H1 (cell line): ENCODE results near the gene SENP2. TPM values are rescaled to one million over a fixed set of nuclear protein-coding genes. Genes with fewer than 3 reads are reported as not detected.

Source experiments
- CTCF ChIA-PET: fragments of 300-600 bp; sonication (Branson Sonifier 250); formaldehyde crosslinking; loops from one replicate; lab custom pipeline; 2021; ENCODE audit not compliant: partially characterized antibody; lab: Charles Lee
- POLR2A ChIA-PET: fragments of 300-600 bp; sonication (Branson Sonifier 250); formaldehyde crosslinking; loops from one replicate; lab custom pipeline; 2021; ENCODE audit warnings: inconsistent platforms; ENCODE audit not compliant: partially characterized antibody; lab: Charles Lee
- DNase-seq, 2 experiments: peaks; one replicate each; pipeline versions ENCODE4 v3.0.0 to v3.0.0-alpha.2; 2010 to 2022; ENCODE audit warnings: low spot score in 2 of 2, low read depth in 1 of 2, mixed read lengths in 1 of 2
- FAIRE-seq: peaks from 2 replicates; lab custom pipeline; 2011; peaks lifted over from hg19 to GRCh38; lab: Jason Lieb, UNC
- H2AFZ ChIP-seq: 2 replicates; pipeline ENCODE4 v1.8.1; 2012; ENCODE audit warnings: low read length, inconsistent platforms
- H2AK5ac ChIP-seq: 2 replicates; pipeline ENCODE4 v1.6.1; 2013; ENCODE audit warnings: low read depth, low read length
- H2BK120ac ChIP-seq: replicated peaks from 2 replicates; pipeline ENCODE3; 2013; ENCODE audit warnings: low read depth, low read length, inconsistent platforms
- H2BK12ac ChIP-seq: 2 replicates; pipeline ENCODE4 v1.6.1; 2013; ENCODE audit warnings: low read depth, low read length
- H2BK15ac ChIP-seq: 2 replicates; pipeline ENCODE4 v1.6.1; 2013; ENCODE audit warnings: low read length
- H2BK20ac ChIP-seq: 2 replicates; pipeline ENCODE4 v1.6.1; 2013; ENCODE audit warnings: low read length
- H2BK5ac ChIP-seq: 2 replicates; pipeline ENCODE4 v1.6.1; 2013; ENCODE audit warnings: low read depth, low read length
- H3K14ac ChIP-seq: 2 replicates; pipeline ENCODE4 v1.6.1; 2013; ENCODE audit warnings: inconsistent platforms; ENCODE audit not compliant: insufficient read length
- H3K18ac ChIP-seq: 2 replicates; pipeline ENCODE4 v1.6.1; 2013; ENCODE audit warnings: low read length; ENCODE audit errors: extremely low read depth
- H3K23ac ChIP-seq: 2 replicates; pipeline ENCODE4 v1.6.1; 2013; ENCODE audit warnings: inconsistent platforms; ENCODE audit not compliant: insufficient read length
- H3K23me2 ChIP-seq: 2 replicates; pipeline ENCODE4 v1.6.1; 2013; ENCODE audit warnings: low read depth, low read length
- H3K27ac ChIP-seq: 2 replicates; pipeline ENCODE4 v1.6.1; 2011; ENCODE audit warnings: low read depth, low read length, inconsistent platforms
- H3K27me3 ChIP-seq, 4 experiments: replicated peaks in 1 of 4; 1 replicate in 1 of 4; 2 replicates in 3 of 4; pipeline versions ENCODE4 v1.6.1 to v1.8.1; 2011 to 2013; ENCODE audit warnings: low read length in 3 of 4, mild to moderate bottlenecking in 3 of 4, inconsistent platforms in 2 of 4, mixed read lengths in 2 of 4, moderate library complexity in 1 of 4; ENCODE audit not compliant: control insufficient read depth in 3 of 4, insufficient read depth in 3 of 4; ENCODE audit errors: extremely low read depth in 1 of 4
- H3K36me3 ChIP-seq, 4 experiments: 2 replicates each; pipeline versions ENCODE4 v1.6.1 to v1.8.1; 2011 to 2013; ENCODE audit warnings: mild to moderate bottlenecking in 4 of 4, low read length in 3 of 4, moderate library complexity in 2 of 4, control low read depth in 1 of 4, inconsistent platforms in 1 of 4; ENCODE audit not compliant: insufficient read depth in 4 of 4, control insufficient read depth in 2 of 4
- H3K4ac ChIP-seq: replicated peaks from 2 replicates; pipeline ENCODE3; 2013; ENCODE audit warnings: low read length, low read depth, mixed read lengths, inconsistent platforms; ENCODE audit not compliant: insufficient read length
- H3K4me1 ChIP-seq, 4 experiments: replicated peaks in 1 of 4; 1 replicate in 1 of 4; 2 replicates in 3 of 4; pipeline versions ENCODE4 v1.6.1 to v1.8.1; 2011 to 2013; ENCODE audit warnings: low read length in 3 of 4, inconsistent platforms in 2 of 4, mixed read lengths in 1 of 4; ENCODE audit not compliant: insufficient read depth in 4 of 4, control insufficient read depth in 3 of 4
- H3K4me2 ChIP-seq, 2 experiments: 2 replicates each; pipeline versions ENCODE4 v1.6.1 to v1.8.1; 2011 to 2013; ENCODE audit warnings: low read depth in 2 of 2, low read length in 2 of 2, control low read depth in 1 of 2, inconsistent platforms in 1 of 2, mild to moderate bottlenecking in 1 of 2; ENCODE audit not compliant: insufficient read depth in 1 of 2
- H3K4me3 ChIP-seq, 4 experiments: fragments of 200-600, 300-600 bp in 1 of 4; sonication (generic), shearing (Covaris generic), sonication (Bioruptor Twin) in 1 of 4; 2 replicates each; pipeline versions ENCODE4 v1.5.1 to v1.8.1; 2011 to 2016; ENCODE audit warnings: low read length in 4 of 4, low read depth in 3 of 4, control low read depth in 2 of 4, inconsistent platforms in 2 of 4, mild to moderate bottlenecking in 2 of 4, mixed read lengths in 1 of 4, moderate library complexity in 1 of 4; ENCODE audit not compliant: insufficient read depth in 2 of 4; ENCODE audit errors: extremely low read depth in 1 of 4
- H3K56ac ChIP-seq: replicated peaks from 2 replicates; pipeline ENCODE3; 2013; ENCODE audit warnings: low read depth, mild to moderate bottlenecking, mixed read lengths, low read length, inconsistent platforms; ENCODE audit not compliant: insufficient read length
- H3K79me1 ChIP-seq: 2 replicates; pipeline ENCODE4 v1.6.1; 2013; ENCODE audit warnings: low read depth, low read length, control low read depth
- H3K79me2 ChIP-seq, 2 experiments: 2 replicates each; pipeline versions ENCODE4 v1.6.1 to v1.8.1; 2012 to 2013; ENCODE audit warnings: low read length in 2 of 2, mild to moderate bottlenecking in 2 of 2, inconsistent platforms in 1 of 2; ENCODE audit not compliant: insufficient read depth in 2 of 2, control insufficient read depth in 1 of 2
- H3K9ac ChIP-seq, 4 experiments: replicated peaks in 1 of 4; 1 replicate in 1 of 4; 2 replicates in 3 of 4; pipeline versions ENCODE4 v1.6.1 to v1.8.1; 2011 to 2013; ENCODE audit warnings: low read depth in 3 of 4, low read length in 3 of 4, control low read depth in 2 of 4, mild to moderate bottlenecking in 2 of 4, moderate library complexity in 2 of 4, inconsistent platforms in 1 of 4; ENCODE audit errors: extremely low read depth in 1 of 4
- H3K9me3 ChIP-seq, 2 experiments: 2 replicates each; pipeline versions ENCODE4 v1.6.1 to v1.8.1; 2012 to 2013; ENCODE audit warnings: mild to moderate bottlenecking in 2 of 2, moderate library complexity in 2 of 2, control low read depth in 1 of 2, inconsistent platforms in 1 of 2, low read depth in 1 of 2, low read length in 1 of 2, mixed read lengths in 1 of 2; ENCODE audit not compliant: insufficient read depth in 2 of 2
- H4K20me1 ChIP-seq, 2 experiments: replicated peaks in 1 of 2; 2 replicates each; pipeline versions ENCODE3 to v1.8.1; 2011 to 2013; ENCODE audit warnings: inconsistent platforms in 2 of 2, low read length in 2 of 2, mild to moderate bottlenecking in 1 of 2; ENCODE audit not compliant: insufficient read depth in 2 of 2, control insufficient read depth in 1 of 2
- H4K5ac ChIP-seq: 2 replicates; pipeline ENCODE4 v1.6.1; 2013; ENCODE audit warnings: low read length, low read depth, mixed read lengths, inconsistent platforms; ENCODE audit not compliant: insufficient read length
- H4K8ac ChIP-seq: 2 replicates; pipeline ENCODE4 v1.8.0; 2013; ENCODE audit warnings: mild to moderate bottlenecking, moderate library complexity, low read length, inconsistent platforms; ENCODE audit not compliant: insufficient read depth; ENCODE audit errors: extremely low read depth
- H4K91ac ChIP-seq: replicated peaks from 2 replicates; pipeline ENCODE3; 2013; ENCODE audit warnings: low read length, mixed read lengths, inconsistent platforms; ENCODE audit not compliant: insufficient read length
- CBX5 ChIP-seq: fragments of 300-800, 300-1000 bp; sonication (generic); IDR thresholded peaks from 2 replicates; pipeline ENCODE4 v1.7.1; 2016; ENCODE audit warnings: antibody characterized with exemption, low read length, low read depth
- CBX8 ChIP-seq: fragments of 300-800, 300-1000 bp; sonication (generic); IDR thresholded peaks from 2 replicates; pipeline ENCODE4 v1.7.1; 2016; ENCODE audit warnings: low read depth, low read length, borderline replicate concordance
- CHD2 ChIP-seq: IDR thresholded peaks from 2 replicates; pipeline ENCODE4 v1.6.1; 2012; ENCODE audit warnings: low read length, improper control_type of control experiment
- CREB1 ChIP-seq: IDR thresholded peaks from 2 replicates; pipeline ENCODE4 v1.6.1; 2012; ENCODE audit warnings: inconsistent platforms
- FOSL1 ChIP-seq: IDR thresholded peaks from 2 replicates; pipeline ENCODE4 v1.6.1; 2011; ENCODE audit warnings: mild to moderate bottlenecking, low read depth, low read length, moderate library complexity; ENCODE audit not compliant: insufficient read depth
- HDAC2 ChIP-seq, 2 experiments: fragments of 300-600 bp in 1 of 2; sonication (generic) in 1 of 2; IDR thresholded peaks; 2 replicates each; pipeline ENCODE4 v1.6.1; 2011 to 2012; ENCODE audit warnings: low read depth in 2 of 2, low read length in 2 of 2, mild to moderate bottlenecking in 2 of 2, moderate library complexity in 2 of 2, borderline replicate concordance in 1 of 2, inconsistent platforms in 1 of 2
- HDAC6 ChIP-seq: IDR thresholded peaks from one replicate; pipeline ENCODE4 v1.7.1; 2012; ENCODE audit warnings: low read depth, mild to moderate bottlenecking, inconsistent platforms, low read length, moderate library complexity
- KDM1A ChIP-seq: fragments of 200-600, 300-600 bp; sonication (generic); IDR thresholded peaks from 2 replicates; pipeline ENCODE4 v1.7.1; 2016; ENCODE audit warnings: mild to moderate bottlenecking, low read length, borderline replicate concordance
- RAD21 ChIP-seq, 2 experiments: IDR thresholded peaks in 1 of 2; conservative IDR thresholded peaks in 1 of 2; 2 replicates each; pipeline ENCODE4 v1.6.1; 2011; ENCODE audit warnings: low read depth in 2 of 2, low read length in 2 of 2, improper control_type of control experiment in 1 of 2, inconsistent platforms in 1 of 2, mild to moderate bottlenecking in 1 of 2, moderate library complexity in 1 of 2
- RBBP5 ChIP-seq: IDR thresholded peaks from 2 replicates; pipeline ENCODE4 v1.7.1; 2012; ENCODE audit warnings: low read depth, mild to moderate bottlenecking, inconsistent platforms, low read length, moderate library complexity, borderline replicate concordance
- RNF2 ChIP-seq: fragments of 200-900, 300-1000 bp; sonication (generic); IDR thresholded peaks from 2 replicates; pipeline ENCODE4 v1.7.1; 2016; ENCODE audit warnings: borderline replicate concordance, low read depth, mild to moderate bottlenecking, antibody characterized with exemption, low read length; ENCODE audit not compliant: poor library complexity, severe bottlenecking; ENCODE audit errors: missing control alignments
- SP1 ChIP-seq: IDR thresholded peaks from 2 replicates; pipeline ENCODE4 v1.6.1; 2011; ENCODE audit warnings: low read depth, low read length
- TBP ChIP-seq: IDR thresholded peaks from 2 replicates; pipeline ENCODE4 v1.6.1; 2011; ENCODE audit warnings: low read depth, low read length, improper control_type of control experiment
- WGBS, 2 experiments: shearing (Covaris generic) in 1 of 2; methylation state at CpG; one replicate each; pipeline versions ENCODE4 v1.1.6 to v1.1.7; 2013 to 2015; ENCODE audit warnings: low lambda C conversion rate in 2 of 2, mixed read lengths in 2 of 2, inconsistent platforms in 1 of 2, low coverage in 1 of 2, missing lambda C conversion rate in 1 of 2; ENCODE audit not compliant: insufficient replicate concordance in 2 of 2, insufficient coverage in 1 of 2, insufficient read length in 1 of 2; ENCODE audit errors: extremely low coverage in 1 of 2, missing lambda C conversion rate in 1 of 2; 5-methylcytosine and 5-hydroxymethylcytosine counted together
- polyA plus RNA-seq, 7 experiments: library from polyadenylated mRNA; depleted of rRNA in 3 of 7; stranded (reverse) in 5 of 7; unstranded in 2 of 7; fragments of >200 nt in 5 of 7; fragments of 200-250 nt in 2 of 7; gene quantifications; 1 replicate in 5 of 7; 2 replicates in 1 of 7; 4 replicates in 1 of 7; pipeline versions ENCODE4 v1.2.1 to v1.2.3, GENCODE V29; 2011 to 2013; ENCODE audit warnings: missing spikeins in 2 of 7, mixed read lengths in 2 of 7
- total RNA-seq: library from RNA; stranded (reverse); fragmentation: NEBNext Ultra II Directional; extraction: Animal tissue kit (Norgen Biotek cat#: 25700); gene quantifications from 2 replicates; pipeline ENCODE4 v1.2.1, GENCODE V29; 2021

The SENP2 gene
- total and polyA plus RNA-seq, 2 of the 8 experiments (the other 6 are each of a cell fraction or from before 2014, with no cell fraction given), result 25.2 to 69.3 TPM

- WGBS, 2 experiments, result 57% methylated on average over 9 of the region's 9 CpGs; no CpG with 5 or more reads in 1 of the 2 experiments
- H4K20me1 ChIP-seq, result peaks cover 11% of the 10 kb centered on the region in 2 experiments
- peaks cover 12% of the 10 kb centered on the region for H3K23me2 ChIP-seq
- no peak overlapping the region for H3K18ac ChIP-seq
- H2BK5ac ChIP-seq, result peak overlapping the region; percentile 1; the same call in 1 of the 2 replicates
- H2AFZ ChIP-seq, result no peak overlapping the region
- no peak overlapping the region; the same call in 1 of the 2 replicates for H2AK5ac ChIP-seq
- H3K9me3 ChIP-seq, result no peaks in the 10 kb centered on the region
- peak overlapping the region in 3 of 4 experiments; percentile 8 to 85 (median 68); a peak in 6 of 7 replicates for H3K9ac ChIP-seq
- H3K23ac ChIP-seq, result no peak overlapping the region
- H4K8ac ChIP-seq, result no peak overlapping the region
- no peak overlapping the region for H3K56ac ChIP-seq
- H2BK120ac ChIP-seq, result no peak overlapping the region
- peaks cover 25 to 76% of the 10 kb centered on the region in 2 experiments for H3K79me2 ChIP-seq
- H2BK20ac ChIP-seq, result no peak overlapping the region
- peak overlapping the region; percentile 46; the same call in 1 of the 2 replicates for H2BK15ac ChIP-seq
- peaks cover 0 to 22% (median 9%) of the 10 kb centered on the region in 4 experiments; a peak in 6 of 7 replicates for H3K4me1 ChIP-seq
- H3K27ac ChIP-seq, result peak overlapping the region; percentile 82
- H3K4me2 ChIP-seq, result peak overlapping the region; percentile 88 to 90
- H3K14ac ChIP-seq, result no peak overlapping the region
- DNase-seq (no peak), FAIRE-seq (no peak)
- no peak overlapping the region for H3K4ac ChIP-seq
- H3K27me3 ChIP-seq, result no peaks in the 10 kb centered on the region
- peak overlapping the region; percentile 39; the same call in 1 of the 2 replicates for H2BK12ac ChIP-seq
- H4K5ac ChIP-seq, result no peak overlapping the region
- POLR2A ChIA-PET, result interaction anchor here (1.0 to 2.1 kb wide), 8 partner anchors 10 to 351 kb away, joined by 3 to 11 read pairs (median 6); partner anchors contain the start of gene TRA2B
- CTCF ChIA-PET, result interaction anchor here (0.6 to 1.6 kb wide), 5 partner anchors 10 to 195 kb away, joined by 3 to 6 read pairs (median 3); no protein-coding TSS in a partner anchor
- H3K79me1 ChIP-seq, result peaks cover 12% of the 10 kb centered on the region
- peaks cover 0 to 6% (median 0%) of the 10 kb centered on the region in 4 experiments; a peak in 2 of 8 replicates for H3K36me3 ChIP-seq
- peak overlapping the region; percentile 33 to 87 (median 64); a peak in 7 of 8 replicates for H3K4me3 ChIP-seq
- no peak overlapping the region for H4K91ac ChIP-seq
- TF ChIP-seq RNF2, result no peak
- no peak for TF ChIP-seq TBP
- no peak for TF ChIP-seq CHD2
- no peak for TF ChIP-seq RBBP5
- no peak for TF ChIP-seq CBX8
- no peak for TF ChIP-seq KDM1A
- TF ChIP-seq HDAC6, result no peak
- TF ChIP-seq CREB1, result no peak
- no peak for TF ChIP-seq HDAC2 (IDR thresholded peaks at IDR 0.05; ENCODE audit: borderline replicate concordance in 1 of 2, low read depth in 2 of 2, low read length in 2 of 2)
- no peak for TF ChIP-seq SP1
- no peak for TF ChIP-seq CBX5
- TF ChIP-seq FOSL1, result no peak
- no peak for TF ChIP-seq RAD21 (IDR thresholded peaks at IDR 0.05 in 1 of 2, conservative IDR thresholded peaks at IDR 0.05 in 1 of 2; ENCODE audit: low read depth in 2 of 2, low read length in 2 of 2)
Measured at GRCh38 chr3:185585518-185585858, 607 bp upstream of the SENP2 start.
